Endodermal cell (in vitro differentiated cells): ENCODE data around the gene TCP10L. TPM values are rescaled to one million over a fixed set of nuclear protein-coding genes. Genes with fewer than 3 reads are reported as not detected.

Experiments
- DNase-seq: peaks from one replicate; pipeline ENCODE4 v3.0.0-alpha.2; 2017
- H3K27ac ChIP-seq: 2 replicates; pipeline ENCODE4 v1.5.1; 2013; ENCODE audit warnings: mild to moderate bottlenecking, low read depth, low read length, moderate library complexity
- H3K27me3 ChIP-seq: 2 replicates; pipeline ENCODE4 v1.6.1; 2013; ENCODE audit warnings: mild to moderate bottlenecking, low read length, moderate library complexity; ENCODE audit not compliant: insufficient read depth, control insufficient read depth, poor library complexity, severe bottlenecking
- H3K36me3 ChIP-seq: 2 replicates; pipeline ENCODE4 v1.7.0; 2013; ENCODE audit warnings: mild to moderate bottlenecking, low read length, moderate library complexity; ENCODE audit not compliant: control insufficient read depth, insufficient read depth
- H3K4me1 ChIP-seq: one replicate; pipeline ENCODE4 v1.7.0; 2013; ENCODE audit warnings: low read length; ENCODE audit not compliant: control insufficient read depth, insufficient read depth
- H3K4me3 ChIP-seq: 2 replicates; pipeline ENCODE4 v1.5.1; 2013; ENCODE audit warnings: mild to moderate bottlenecking, low read length, moderate library complexity
- H3K9ac ChIP-seq: 2 replicates; pipeline ENCODE4 v1.6.1; 2013; ENCODE audit warnings: mild to moderate bottlenecking, low read length, moderate library complexity; ENCODE audit not compliant: poor library complexity, severe bottlenecking; ENCODE audit errors: extremely low read depth
- H3K9me3 ChIP-seq: 2 replicates; pipeline ENCODE4 v1.6.1; 2013; ENCODE audit warnings: mild to moderate bottlenecking, low read length, moderate library complexity; ENCODE audit not compliant: control insufficient read depth
- H3K27ac Mint-ChIP-seq: 2 replicates; pipeline ENCODE4 v1.8.0; 2020; ENCODE audit warnings: mixed read lengths
- H3K27me3 Mint-ChIP-seq: 2 replicates; pipeline ENCODE4 v1.8.0; 2021; ENCODE audit warnings: mild to moderate bottlenecking, mixed read lengths; ENCODE audit not compliant: insufficient read depth
- H3K36me3 Mint-ChIP-seq: 2 replicates; pipeline ENCODE4 v1.8.0; 2020; ENCODE audit warnings: low read depth, mixed read lengths
- H3K4me1 Mint-ChIP-seq: 2 replicates; pipeline ENCODE4 v1.8.0; 2020; ENCODE audit warnings: mixed read lengths
- H3K4me3 Mint-ChIP-seq: 2 replicates; pipeline ENCODE4 v1.8.0; 2020; ENCODE audit warnings: mild to moderate bottlenecking, moderate library complexity, mixed read lengths
- H3K9me3 Mint-ChIP-seq: 2 replicates; pipeline ENCODE4 v1.8.0; 2020; ENCODE audit warnings: mild to moderate bottlenecking, mixed read lengths
- WGBS, 2 experiments: methylation state at CpG; one replicate each; pipeline versions ENCODE4 v1.1.5 to v1.1.7; 2013; ENCODE audit warnings: missing lambda C conversion rate in 2 of 2, mixed read lengths in 1 of 2; ENCODE audit not compliant: insufficient coverage in 1 of 2, insufficient read length in 1 of 2; 5-methylcytosine and 5-hydroxymethylcytosine counted together
- total RNA-seq, 2 donors: library from RNA; stranded (reverse); fragmentation: NEBNext Ultra II Directional in 1 of 2; extraction: Animal tissue kit (Norgen Biotek cat#: 25700) in 1 of 2; gene quantifications; 2 replicates in 1 of 2; 3 replicates in 1 of 2; pipeline ENCODE4 v1.2.1, GENCODE V29; 2021
- TF ChIP-seq, protein P1 (sequence below): fragments of 200-600 bp; sonication (generic); conservative IDR thresholded peaks from 2 replicates; pipeline ENCODE4 v1.5.0; 2021; ENCODE audit warnings: antibody characterized with exemption, mild to moderate bottlenecking

Gene TCP10L
- total RNA-seq, 2 donors from 2014 or later = 0.95 to 1.4 TPM

DNA sequence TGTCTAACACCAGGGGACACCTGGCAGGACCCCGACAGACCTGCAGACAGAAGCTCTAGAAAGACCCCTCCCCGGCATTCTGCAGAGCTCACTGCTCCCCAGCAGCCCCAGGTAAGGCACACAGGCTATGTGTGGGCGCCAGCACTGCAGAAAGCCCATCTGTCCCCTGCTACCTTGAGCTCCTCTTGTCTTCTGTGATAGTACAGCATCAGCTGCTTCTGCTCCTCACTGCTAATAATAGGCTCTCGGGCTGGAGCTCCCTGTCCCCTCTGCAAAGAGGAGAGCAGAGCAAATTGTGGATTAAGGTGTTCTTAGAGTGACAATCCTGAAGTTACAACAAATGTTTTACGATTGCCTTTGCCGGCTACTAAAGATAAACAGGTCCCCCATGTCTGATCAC, 16.8 kb upstream of the TCP10L start:
- Histone ChIP-seq H3K9ac (no peak overlapping the region), H3K9me3 (no peaks in the 10 kb centered on the region), H3K27ac (no peak overlapping the region), H3K4me1 (peaks cover 5% of the 10 kb centered on the region), H3K4me3 (no peak overlapping the region), H3K27me3 (no peaks in the 10 kb centered on the region), H3K36me3 (peaks cover 81% of the 10 kb centered on the region)
- WGBS, 2 experiments = 92 to 94% methylated on average over 2 to 6 of the region's 6 CpGs
- H3K27me3 Mint-ChIP-seq = no peaks in the 10 kb centered on the region
- H3K36me3 Mint-ChIP-seq = peaks cover 78% of the 10 kb centered on the region
- H3K27ac Mint-ChIP-seq = no peak overlapping the region
- H3K9me3 Mint-ChIP-seq = no peaks in the 10 kb centered on the region
- peaks cover 30% of the 10 kb centered on the region for H3K4me1 Mint-ChIP-seq
- TF ChIP-seq, protein P1, sequence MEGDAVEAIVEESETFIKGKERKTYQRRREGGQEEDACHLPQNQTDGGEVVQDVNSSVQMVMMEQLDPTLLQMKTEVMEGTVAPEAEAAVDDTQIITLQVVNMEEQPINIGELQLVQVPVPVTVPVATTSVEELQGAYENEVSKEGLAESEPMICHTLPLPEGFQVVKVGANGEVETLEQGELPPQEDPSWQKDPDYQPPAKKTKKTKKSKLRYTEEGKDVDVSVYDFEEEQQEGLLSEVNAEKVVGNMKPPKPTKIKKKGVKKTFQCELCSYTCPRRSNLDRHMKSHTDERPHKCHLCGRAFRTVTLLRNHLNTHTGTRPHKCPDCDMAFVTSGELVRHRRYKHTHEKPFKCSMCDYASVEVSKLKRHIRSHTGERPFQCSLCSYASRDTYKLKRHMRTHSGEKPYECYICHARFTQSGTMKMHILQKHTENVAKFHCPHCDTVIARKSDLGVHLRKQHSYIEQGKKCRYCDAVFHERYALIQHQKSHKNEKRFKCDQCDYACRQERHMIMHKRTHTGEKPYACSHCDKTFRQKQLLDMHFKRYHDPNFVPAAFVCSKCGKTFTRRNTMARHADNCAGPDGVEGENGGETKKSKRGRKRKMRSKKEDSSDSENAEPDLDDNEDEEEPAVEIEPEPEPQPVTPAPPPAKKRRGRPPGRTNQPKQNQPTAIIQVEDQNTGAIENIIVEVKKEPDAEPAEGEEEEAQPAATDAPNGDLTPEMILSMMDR = no peak
- H3K4me3 Mint-ChIP-seq = no peak overlapping the region
- no peak for DNase-seq

DNA sequence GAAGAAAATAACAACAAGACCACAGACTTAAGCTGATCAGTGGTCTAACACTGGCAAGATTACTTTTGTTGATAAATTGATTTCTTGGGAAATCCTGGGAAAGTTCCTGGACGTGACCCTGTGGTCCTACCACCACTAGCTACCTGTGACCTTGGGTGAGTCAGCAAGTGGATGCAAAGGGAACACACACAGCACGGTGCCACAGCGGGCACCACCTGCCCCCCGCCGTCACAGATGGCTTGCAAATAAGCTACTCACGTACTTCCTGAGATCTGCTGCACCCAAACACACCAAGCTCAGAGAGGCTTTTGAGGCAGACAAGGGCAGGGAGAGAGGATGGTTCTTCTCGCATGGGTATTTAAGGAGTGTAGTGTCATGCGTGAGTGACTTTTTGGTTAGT, 14.2 kb upstream of the TCP10L start:
- H3K36me3 Mint-ChIP-seq = peaks cover 57% of the 10 kb centered on the region
- H3K9me3 Mint-ChIP-seq = no peaks in the 10 kb centered on the region

DNA sequence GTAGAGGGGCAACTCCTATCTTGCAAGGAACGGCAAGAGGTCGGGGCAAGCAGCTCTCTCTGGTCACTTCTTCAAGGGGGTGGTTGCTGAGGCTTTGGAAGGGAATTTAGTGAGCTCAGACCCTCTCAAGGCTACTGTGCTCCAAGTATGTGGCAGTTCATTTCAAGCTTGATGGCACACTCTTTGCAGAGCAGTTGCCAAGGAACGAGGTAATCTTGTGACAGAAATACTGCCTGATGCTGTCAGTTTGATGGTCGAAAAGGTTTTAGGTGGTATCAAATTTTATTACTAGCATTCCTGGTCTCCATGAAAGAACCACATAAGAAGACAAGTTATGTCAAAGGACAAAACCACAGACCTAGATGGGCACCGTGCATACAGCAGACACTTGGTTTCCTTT, 13.8 kb upstream of the TCP10L start:
- H3K27me3 Mint-ChIP-seq = no peaks in the 10 kb centered on the region
- DNase-seq = no peak

More for the DNA sequence above, 14.2 kb upstream of the TCP10L start:
- Histone ChIP-seq H3K9ac (no peak overlapping the region), H3K36me3 (peaks cover 55% of the 10 kb centered on the region), H3K4me3 (no peak overlapping the region), H3K27ac (no peak overlapping the region), H3K9me3 (no peaks in the 10 kb centered on the region), H3K4me1 (no peaks in the 10 kb centered on the region), H3K27me3 (no peaks in the 10 kb centered on the region)
- WGBS, 2 experiments = 94 to 97% methylated on average over 6 to 8 of the region's 8 CpGs
- Mint-ChIP-seq H3K27me3 (no peaks in the 10 kb centered on the region), H3K4me3 (no peak overlapping the region), H3K4me1 (peaks cover 12% of the 10 kb centered on the region), H3K27ac (no peak overlapping the region)
- TF ChIP-seq, protein P1 = no peak
- no peak for DNase-seq

More for the DNA sequence above, 13.8 kb upstream of the TCP10L start:
- H3K4me3 Mint-ChIP-seq = no peak overlapping the region
- Histone ChIP-seq H3K36me3 (peaks cover 51% of the 10 kb centered on the region), H3K9me3 (no peaks in the 10 kb centered on the region), H3K27me3 (no peaks in the 10 kb centered on the region), H3K27ac (no peak overlapping the region), H3K4me3 (no peak overlapping the region), H3K9ac (no peak overlapping the region), H3K4me1 (no peaks in the 10 kb centered on the region)
- 91 to 100% methylated on average over 3 to 5 of the region's 5 CpGs for WGBS, 2 experiments
- peaks cover 8% of the 10 kb centered on the region for H3K4me1 Mint-ChIP-seq
- TF ChIP-seq, protein P1 = no peak
- H3K36me3 Mint-ChIP-seq = peaks cover 53% of the 10 kb centered on the region
- H3K9me3 Mint-ChIP-seq = no peaks in the 10 kb centered on the region
- H3K27ac Mint-ChIP-seq = no peak overlapping the region
